GM19452 (cell line): ENCODE measurements around the gene RBMS1.

Experiments
- ATAC-seq: cut with Tn5 transposase; IDR thresholded peaks from one replicate; pipeline ENCODE4 v1.9.1; 2021; ENCODE audit not compliant: unreplicated experiment

Gene RBMS1

GRCh38 chr2:160337728-160338127, 155.9 kb downstream of the RBMS1 start:
- ATAC-seq: no peak

GRCh38 chr2:160336635-160337034, 157.0 kb downstream of the RBMS1 start:
- ATAC-seq: no peak

GRCh38 chr2:160336105-160336504, 157.5 kb downstream of the RBMS1 start:
- no peak for ATAC-seq

GRCh38 chr2:160335441-160335840, 158.2 kb downstream of the RBMS1 start:
- no peak for ATAC-seq

GRCh38 chr2:160334028-160334741, 159.4 kb downstream of the RBMS1 start:
- ATAC-seq: no peak

- ATAC-seq: no peak
These were observed 160.1 kb downstream of the RBMS1 start for GRCh38 chr2:160333324-160334027.

GRCh38 chr2:160332318-160332717, 161.3 kb downstream of the RBMS1 start:
- no peak for ATAC-seq

GRCh38 chr2:160331258-160332025, 162.2 kb downstream of the RBMS1 start:
- no peak for ATAC-seq

- ATAC-seq: no peak
These were observed 164.6 kb downstream of the RBMS1 start for GRCh38 chr2:160328811-160329527.

- ATAC-seq: no peak
These were observed 166.8 kb downstream of the RBMS1 start for GRCh38 chr2:160326786-160327185.

GRCh38 chr2:160325418-160325817, 168.2 kb downstream of the RBMS1 start:
- no peak for ATAC-seq

GRCh38 chr2:160324917-160325316, 168.7 kb downstream of the RBMS1 start:
- ATAC-seq: no peak

- ATAC-seq: no peak
These were observed 169.3 kb downstream of the RBMS1 start for GRCh38 chr2:160324161-160324800.

GRCh38 chr2:160322320-160322719, 171.3 kb downstream of the RBMS1 start:
- ATAC-seq: no peak

GRCh38 chr2:160321006-160321405, 172.6 kb downstream of the RBMS1 start:
- no peak for ATAC-seq

- no peak for ATAC-seq
These were observed 173.9 kb downstream of the RBMS1 start for GRCh38 chr2:160319700-160320099.

- no peak for ATAC-seq
These were observed 175.4 kb downstream of the RBMS1 start for GRCh38 chr2:160318218-160318617.

GRCh38 chr2:160317181-160318099, 176.2 kb downstream of the RBMS1 start:
- no peak for ATAC-seq

GRCh38 chr2:160315337-160315736, 178.3 kb downstream of the RBMS1 start:
- no peak for ATAC-seq
